ENCODE measurements around the gene GRB10.

GRCh38 chr7:50678586-50678985, 104.1 kb downstream of the GRB10 start:
- TF ChIP-seq, protein P1, sequence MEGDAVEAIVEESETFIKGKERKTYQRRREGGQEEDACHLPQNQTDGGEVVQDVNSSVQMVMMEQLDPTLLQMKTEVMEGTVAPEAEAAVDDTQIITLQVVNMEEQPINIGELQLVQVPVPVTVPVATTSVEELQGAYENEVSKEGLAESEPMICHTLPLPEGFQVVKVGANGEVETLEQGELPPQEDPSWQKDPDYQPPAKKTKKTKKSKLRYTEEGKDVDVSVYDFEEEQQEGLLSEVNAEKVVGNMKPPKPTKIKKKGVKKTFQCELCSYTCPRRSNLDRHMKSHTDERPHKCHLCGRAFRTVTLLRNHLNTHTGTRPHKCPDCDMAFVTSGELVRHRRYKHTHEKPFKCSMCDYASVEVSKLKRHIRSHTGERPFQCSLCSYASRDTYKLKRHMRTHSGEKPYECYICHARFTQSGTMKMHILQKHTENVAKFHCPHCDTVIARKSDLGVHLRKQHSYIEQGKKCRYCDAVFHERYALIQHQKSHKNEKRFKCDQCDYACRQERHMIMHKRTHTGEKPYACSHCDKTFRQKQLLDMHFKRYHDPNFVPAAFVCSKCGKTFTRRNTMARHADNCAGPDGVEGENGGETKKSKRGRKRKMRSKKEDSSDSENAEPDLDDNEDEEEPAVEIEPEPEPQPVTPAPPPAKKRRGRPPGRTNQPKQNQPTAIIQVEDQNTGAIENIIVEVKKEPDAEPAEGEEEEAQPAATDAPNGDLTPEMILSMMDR (IDR thresholded peaks at IDR 0.05), result no peak
- TF ChIP-seq POLR2AphosphoS5 (IDR thresholded peaks at IDR 0.05), result no peak
- no peak for TF ChIP-seq POLR2A (IDR thresholded peaks at IDR 0.05)
- no peak for TF ChIP-seq EP300 (IDR thresholded peaks at IDR 0.05; ENCODE audit: low read depth)
